ENCODE results near the gene C10orf90. TPM values are rescaled to one million over a fixed set of nuclear protein-coding genes. Genes with fewer than 3 reads are reported as not detected.

The C10orf90 gene
- total RNA-seq, 4 donors from 2014 or later, result not detected

- DNase-seq (ENCODE audit: low spot score in 2 of 2), result no peak
- no peak overlapping the region for H3K27ac ChIP-seq
- no peaks in the 10 kb centered on the region for H3K36me3 ChIP-seq
- no peak overlapping the region for H3K4me3 ChIP-seq
- WGBS, 2 donors, result 55 to 74% methylated on average over 4 of the region's 4 CpGs
- TF ChIP-seq CTCF (IDR thresholded peaks at IDR 0.05), result no peak
- no peak for TF ChIP-seq POLR2A (IDR thresholded peaks at IDR 0.05)
- TF ChIP-seq EP300 (IDR thresholded peaks at IDR 0.05), result no peak
- no peaks in the 10 kb centered on the region for H3K27me3 ChIP-seq
- peaks cover 0 to 26% (median 0%) of the 10 kb centered on the region in 4 donors for H3K9me3 ChIP-seq
- no peaks in the 10 kb centered on the region for H3K4me1 ChIP-seq
These were observed 253.2 kb downstream of the C10orf90 start for GRCh38 chr10:126417220-126417825.

GRCh38 chr10:126409821-126410220 lies 260.7 kb downstream of the C10orf90 start:
- TF ChIP-seq POLR2A (IDR thresholded peaks at IDR 0.05) (no peak), EP300 (IDR thresholded peaks at IDR 0.05) (no peak), CTCF (IDR thresholded peaks at IDR 0.05) (no peak)
- no peaks in the 10 kb centered on the region for H3K9me3 ChIP-seq
- DNase-seq (ENCODE audit: low spot score in 2 of 2), result no peak
- 45 to 54% methylated on average over 6 of the region's 6 CpGs for whole genome bisulfite sequencing, 2 donors
- no peaks in the 10 kb centered on the region for H3K36me3 ChIP-seq
- H3K4me1 ChIP-seq, result no peaks in the 10 kb centered on the region
- no peaks in the 10 kb centered on the region for H3K27me3 ChIP-seq
- H3K4me3 ChIP-seq, result no peak overlapping the region
- no peak overlapping the region for H3K27ac ChIP-seq

- Histone ChIP-seq H3K36me3 (no peaks in the 10 kb centered on the region), H3K9me3 (no peaks in the 10 kb centered on the region), H3K4me3 (no peak overlapping the region), H3K27ac (no peak overlapping the region), H3K4me1 (no peaks in the 10 kb centered on the region), H3K27me3 (no peaks in the 10 kb centered on the region)
- WGBS, 2 donors, result 56 to 66% methylated on average over 11 of the region's 11 CpGs
- no peak for DNase-seq (ENCODE audit: low spot score in 2 of 2)
- TF ChIP-seq EP300 (IDR thresholded peaks at IDR 0.05) (no peak), POLR2A (IDR thresholded peaks at IDR 0.05) (no peak), CTCF (IDR thresholded peaks at IDR 0.05) (no peak)
These were observed 261.4 kb downstream of the C10orf90 start for GRCh38 chr10:126408953-126409641.

- Histone ChIP-seq H3K27ac (no peak overlapping the region), H3K4me1 (no peaks in the 10 kb centered on the region), H3K36me3 (no peaks in the 10 kb centered on the region), H3K4me3 (no peak overlapping the region), H3K27me3 (no peaks in the 10 kb centered on the region), H3K9me3 (no peaks in the 10 kb centered on the region)
- no peak for DNase-seq (ENCODE audit: low spot score in 2 of 2)
- no peak for TF ChIP-seq POLR2A (IDR thresholded peaks at IDR 0.05)
- no peak for TF ChIP-seq EP300 (IDR thresholded peaks at IDR 0.05)
- TF ChIP-seq CTCF (IDR thresholded peaks at IDR 0.05), result no peak
- WGBS, 2 donors, result 61 to 79% methylated on average over 2 of the region's 2 CpGs
These were observed 262.7 kb downstream of the C10orf90 start for GRCh38 chr10:126407831-126408230.

- 62 to 65% methylated on average over 6 of the region's 6 CpGs for WGBS, 2 donors
- Histone ChIP-seq H3K9me3 (no peaks in the 10 kb centered on the region), H3K27ac (no peak overlapping the region), H3K27me3 (no peaks in the 10 kb centered on the region), H3K36me3 (no peaks in the 10 kb centered on the region), H3K4me1 (no peaks in the 10 kb centered on the region), H3K4me3 (no peak overlapping the region)
- TF ChIP-seq EP300 (IDR thresholded peaks at IDR 0.05), result no peak
- TF ChIP-seq POLR2A (IDR thresholded peaks at IDR 0.05), result no peak
- no peak for TF ChIP-seq CTCF (IDR thresholded peaks at IDR 0.05)
- no peak for DNase-seq (ENCODE audit: low spot score in 2 of 2)
These were observed 265.2 kb downstream of the C10orf90 start for GRCh38 chr10:126405239-126405775.
